H1 (cell line): ENCODE data around the gene DIAPH2. TPM values are rescaled to one million over a fixed set of nuclear protein-coding genes. Genes with fewer than 3 reads are reported as not detected.

Experiments used
- CTCF ChIA-PET: fragments of 300-600 bp; sonication (Branson Sonifier 250); formaldehyde crosslinking; loops from one replicate; lab custom pipeline; 2021; ENCODE audit not compliant: partially characterized antibody; lab: Charles Lee
- POLR2A ChIA-PET: fragments of 300-600 bp; sonication (Branson Sonifier 250); formaldehyde crosslinking; loops from one replicate; lab custom pipeline; 2021; ENCODE audit warnings: inconsistent platforms; ENCODE audit not compliant: partially characterized antibody; lab: Charles Lee
- DNase-seq, 2 experiments: peaks; one replicate each; pipeline versions ENCODE4 v3.0.0 to v3.0.0-alpha.2; 2010 to 2022; ENCODE audit warnings: low spot score in 2 of 2, low read depth in 1 of 2, mixed read lengths in 1 of 2
- FAIRE-seq: peaks from 2 replicates; lab custom pipeline; 2011; peaks lifted over from hg19 to GRCh38; lab: Jason Lieb, UNC
- H2AFZ ChIP-seq: 2 replicates; pipeline ENCODE4 v1.8.1; 2012; ENCODE audit warnings: low read length, inconsistent platforms
- H2AK5ac ChIP-seq: 2 replicates; pipeline ENCODE4 v1.6.1; 2013; ENCODE audit warnings: low read depth, low read length
- H2BK120ac ChIP-seq: replicated peaks from 2 replicates; pipeline ENCODE3; 2013; ENCODE audit warnings: low read depth, low read length, inconsistent platforms
- H2BK12ac ChIP-seq: 2 replicates; pipeline ENCODE4 v1.6.1; 2013; ENCODE audit warnings: low read depth, low read length
- H2BK15ac ChIP-seq: 2 replicates; pipeline ENCODE4 v1.6.1; 2013; ENCODE audit warnings: low read length
- H2BK20ac ChIP-seq: 2 replicates; pipeline ENCODE4 v1.6.1; 2013; ENCODE audit warnings: low read length
- H2BK5ac ChIP-seq: 2 replicates; pipeline ENCODE4 v1.6.1; 2013; ENCODE audit warnings: low read depth, low read length
- H3K14ac ChIP-seq: 2 replicates; pipeline ENCODE4 v1.6.1; 2013; ENCODE audit warnings: inconsistent platforms; ENCODE audit not compliant: insufficient read length
- H3K18ac ChIP-seq: 2 replicates; pipeline ENCODE4 v1.6.1; 2013; ENCODE audit warnings: low read length; ENCODE audit errors: extremely low read depth
- H3K23ac ChIP-seq: 2 replicates; pipeline ENCODE4 v1.6.1; 2013; ENCODE audit warnings: inconsistent platforms; ENCODE audit not compliant: insufficient read length
- H3K23me2 ChIP-seq: 2 replicates; pipeline ENCODE4 v1.6.1; 2013; ENCODE audit warnings: low read depth, low read length
- H3K27ac ChIP-seq: 2 replicates; pipeline ENCODE4 v1.6.1; 2011; ENCODE audit warnings: low read depth, low read length, inconsistent platforms
- H3K27me3 ChIP-seq, 4 experiments: replicated peaks in 1 of 4; 1 replicate in 1 of 4; 2 replicates in 3 of 4; pipeline versions ENCODE4 v1.6.1 to v1.8.1; 2011 to 2013; ENCODE audit warnings: low read length in 3 of 4, mild to moderate bottlenecking in 3 of 4, inconsistent platforms in 2 of 4, mixed read lengths in 2 of 4, moderate library complexity in 1 of 4; ENCODE audit not compliant: control insufficient read depth in 3 of 4, insufficient read depth in 3 of 4; ENCODE audit errors: extremely low read depth in 1 of 4
- H3K36me3 ChIP-seq, 4 experiments: 2 replicates each; pipeline versions ENCODE4 v1.6.1 to v1.8.1; 2011 to 2013; ENCODE audit warnings: mild to moderate bottlenecking in 4 of 4, low read length in 3 of 4, moderate library complexity in 2 of 4, control low read depth in 1 of 4, inconsistent platforms in 1 of 4; ENCODE audit not compliant: insufficient read depth in 4 of 4, control insufficient read depth in 2 of 4
- H3K4ac ChIP-seq: replicated peaks from 2 replicates; pipeline ENCODE3; 2013; ENCODE audit warnings: low read length, low read depth, mixed read lengths, inconsistent platforms; ENCODE audit not compliant: insufficient read length
- H3K4me1 ChIP-seq, 4 experiments: replicated peaks in 1 of 4; 1 replicate in 1 of 4; 2 replicates in 3 of 4; pipeline versions ENCODE4 v1.6.1 to v1.8.1; 2011 to 2013; ENCODE audit warnings: low read length in 3 of 4, inconsistent platforms in 2 of 4, mixed read lengths in 1 of 4; ENCODE audit not compliant: insufficient read depth in 4 of 4, control insufficient read depth in 3 of 4
- H3K4me2 ChIP-seq, 2 experiments: 2 replicates each; pipeline versions ENCODE4 v1.6.1 to v1.8.1; 2011 to 2013; ENCODE audit warnings: low read depth in 2 of 2, low read length in 2 of 2, control low read depth in 1 of 2, inconsistent platforms in 1 of 2, mild to moderate bottlenecking in 1 of 2; ENCODE audit not compliant: insufficient read depth in 1 of 2
- H3K4me3 ChIP-seq, 4 experiments: fragments of 200-600, 300-600 bp in 1 of 4; sonication (generic), shearing (Covaris generic), sonication (Bioruptor Twin) in 1 of 4; 2 replicates each; pipeline versions ENCODE4 v1.5.1 to v1.8.1; 2011 to 2016; ENCODE audit warnings: low read length in 4 of 4, low read depth in 3 of 4, control low read depth in 2 of 4, inconsistent platforms in 2 of 4, mild to moderate bottlenecking in 2 of 4, mixed read lengths in 1 of 4, moderate library complexity in 1 of 4; ENCODE audit not compliant: insufficient read depth in 2 of 4; ENCODE audit errors: extremely low read depth in 1 of 4
- H3K56ac ChIP-seq: replicated peaks from 2 replicates; pipeline ENCODE3; 2013; ENCODE audit warnings: low read depth, mild to moderate bottlenecking, mixed read lengths, low read length, inconsistent platforms; ENCODE audit not compliant: insufficient read length
- H3K79me1 ChIP-seq: 2 replicates; pipeline ENCODE4 v1.6.1; 2013; ENCODE audit warnings: low read depth, low read length, control low read depth
- H3K79me2 ChIP-seq, 2 experiments: 2 replicates each; pipeline versions ENCODE4 v1.6.1 to v1.8.1; 2012 to 2013; ENCODE audit warnings: low read length in 2 of 2, mild to moderate bottlenecking in 2 of 2, inconsistent platforms in 1 of 2; ENCODE audit not compliant: insufficient read depth in 2 of 2, control insufficient read depth in 1 of 2
- H3K9ac ChIP-seq, 4 experiments: replicated peaks in 1 of 4; 1 replicate in 1 of 4; 2 replicates in 3 of 4; pipeline versions ENCODE4 v1.6.1 to v1.8.1; 2011 to 2013; ENCODE audit warnings: low read depth in 3 of 4, low read length in 3 of 4, control low read depth in 2 of 4, mild to moderate bottlenecking in 2 of 4, moderate library complexity in 2 of 4, inconsistent platforms in 1 of 4; ENCODE audit errors: extremely low read depth in 1 of 4
- H3K9me3 ChIP-seq, 2 experiments: 2 replicates each; pipeline versions ENCODE4 v1.6.1 to v1.8.1; 2012 to 2013; ENCODE audit warnings: mild to moderate bottlenecking in 2 of 2, moderate library complexity in 2 of 2, control low read depth in 1 of 2, inconsistent platforms in 1 of 2, low read depth in 1 of 2, low read length in 1 of 2, mixed read lengths in 1 of 2; ENCODE audit not compliant: insufficient read depth in 2 of 2
- H4K20me1 ChIP-seq, 2 experiments: replicated peaks in 1 of 2; 2 replicates each; pipeline versions ENCODE3 to v1.8.1; 2011 to 2013; ENCODE audit warnings: inconsistent platforms in 2 of 2, low read length in 2 of 2, mild to moderate bottlenecking in 1 of 2; ENCODE audit not compliant: insufficient read depth in 2 of 2, control insufficient read depth in 1 of 2
- H4K5ac ChIP-seq: 2 replicates; pipeline ENCODE4 v1.6.1; 2013; ENCODE audit warnings: low read length, low read depth, mixed read lengths, inconsistent platforms; ENCODE audit not compliant: insufficient read length
- H4K8ac ChIP-seq: 2 replicates; pipeline ENCODE4 v1.8.0; 2013; ENCODE audit warnings: mild to moderate bottlenecking, moderate library complexity, low read length, inconsistent platforms; ENCODE audit not compliant: insufficient read depth; ENCODE audit errors: extremely low read depth
- H4K91ac ChIP-seq: replicated peaks from 2 replicates; pipeline ENCODE3; 2013; ENCODE audit warnings: low read length, mixed read lengths, inconsistent platforms; ENCODE audit not compliant: insufficient read length
- BRCA1 ChIP-seq: IDR thresholded peaks from 2 replicates; pipeline ENCODE4 v1.6.1; 2012; ENCODE audit warnings: low read depth, low read length, improper control_type of control experiment
- CBX5 ChIP-seq: fragments of 300-800, 300-1000 bp; sonication (generic); IDR thresholded peaks from 2 replicates; pipeline ENCODE4 v1.7.1; 2016; ENCODE audit warnings: antibody characterized with exemption, low read length, low read depth
- CEBPB ChIP-seq: IDR thresholded peaks from 2 replicates; pipeline ENCODE4 v1.6.1; 2012; ENCODE audit warnings: low read depth, low read length
- CHD2 ChIP-seq: IDR thresholded peaks from 2 replicates; pipeline ENCODE4 v1.6.1; 2012; ENCODE audit warnings: low read length, improper control_type of control experiment
- EZH2 ChIP-seq: fragments of 200-600 bp; sonication (generic); IDR thresholded peaks from 2 replicates; pipeline ENCODE4 v1.7.1; 2012; ENCODE audit warnings: low read depth, mild to moderate bottlenecking, moderate library complexity, low read length, inconsistent platforms; ENCODE audit not compliant: severe bottlenecking
- GTF2F1 ChIP-seq: IDR thresholded peaks from 2 replicates; pipeline ENCODE4 v1.6.1; 2012; ENCODE audit warnings: low read depth, low read length, improper control_type of control experiment, borderline replicate concordance
- MAFK ChIP-seq: IDR thresholded peaks from 2 replicates; pipeline ENCODE4 v1.6.1; 2012; ENCODE audit warnings: low read depth, mild to moderate bottlenecking, improper control_type of control experiment, low read length
- NRF1 ChIP-seq: IDR thresholded peaks from 2 replicates; pipeline ENCODE4 v1.6.1; 2011; ENCODE audit warnings: mild to moderate bottlenecking, low read depth, low read length, improper control_type of control experiment
- RBBP5 ChIP-seq: IDR thresholded peaks from 2 replicates; pipeline ENCODE4 v1.7.1; 2012; ENCODE audit warnings: low read depth, mild to moderate bottlenecking, inconsistent platforms, low read length, moderate library complexity, borderline replicate concordance
- RFX5 ChIP-seq: IDR thresholded peaks from 2 replicates; pipeline ENCODE4 v1.6.1; 2011; ENCODE audit warnings: low read depth, low read length, improper control_type of control experiment, borderline replicate concordance
- SIRT6 ChIP-seq: IDR thresholded peaks from one replicate; pipeline ENCODE4 v1.7.1; 2012; ENCODE audit warnings: low read length, inconsistent platforms
- SP4 ChIP-seq: IDR thresholded peaks from 2 replicates; pipeline ENCODE4 v1.6.1; 2012; ENCODE audit warnings: low read length, inconsistent platforms
- TAF1 ChIP-seq: IDR thresholded peaks from 2 replicates; pipeline ENCODE4 v1.6.1; 2011; ENCODE audit warnings: mild to moderate bottlenecking, low read depth, low read length
- TCF12 ChIP-seq: IDR thresholded peaks from 2 replicates; pipeline ENCODE4 v1.6.1; 2011; ENCODE audit warnings: low read depth, mild to moderate bottlenecking, low read length
- TEAD4 ChIP-seq: IDR thresholded peaks from 2 replicates; pipeline ENCODE4 v1.6.1; 2012; ENCODE audit warnings: low read depth, low read length, inconsistent platforms, mixed read lengths
- WGBS, 2 experiments: shearing (Covaris generic) in 1 of 2; methylation state at CpG; one replicate each; pipeline versions ENCODE4 v1.1.6 to v1.1.7; 2013 to 2015; ENCODE audit warnings: low lambda C conversion rate in 2 of 2, mixed read lengths in 2 of 2, inconsistent platforms in 1 of 2, low coverage in 1 of 2, missing lambda C conversion rate in 1 of 2; ENCODE audit not compliant: insufficient replicate concordance in 2 of 2, insufficient coverage in 1 of 2, insufficient read length in 1 of 2; ENCODE audit errors: extremely low coverage in 1 of 2, missing lambda C conversion rate in 1 of 2; 5-methylcytosine and 5-hydroxymethylcytosine counted together
- polyA plus RNA-seq, 7 experiments: library from polyadenylated mRNA; depleted of rRNA in 3 of 7; stranded (reverse) in 5 of 7; unstranded in 2 of 7; fragments of >200 nt in 5 of 7; fragments of 200-250 nt in 2 of 7; gene quantifications; 1 replicate in 5 of 7; 2 replicates in 1 of 7; 4 replicates in 1 of 7; pipeline versions ENCODE4 v1.2.1 to v1.2.3, GENCODE V29; 2011 to 2013; ENCODE audit warnings: missing spikeins in 2 of 7, mixed read lengths in 2 of 7
- total RNA-seq: library from RNA; stranded (reverse); fragmentation: NEBNext Ultra II Directional; extraction: Animal tissue kit (Norgen Biotek cat#: 25700); gene quantifications from 2 replicates; pipeline ENCODE4 v1.2.1, GENCODE V29; 2021

DIAPH2 gene
- total and polyA plus RNA-seq, 2 of the 8 experiments (the other 6 are each of a cell fraction or from before 2014, with no cell fraction given), result 4.4 to 24.3 TPM

- H3K23me2 ChIP-seq, result no peaks in the 10 kb centered on the region
- H3K4me1 ChIP-seq, result no peaks in the 10 kb centered on the region; a peak in 1 of 7 replicates
- no peaks in the 10 kb centered on the region for H4K20me1 ChIP-seq
- no peak overlapping the region for H3K14ac ChIP-seq
- no peak overlapping the region for H4K91ac ChIP-seq
- WGBS, 2 experiments, result 94% methylated on average over 2 of the region's 6 CpGs; no CpG with 5 or more reads in 1 of the 2 experiments
- H3K4me2 ChIP-seq, result no peak overlapping the region
- no peaks in the 10 kb centered on the region for H3K9me3 ChIP-seq
- H3K27me3 ChIP-seq, result no peaks in the 10 kb centered on the region
- no peak overlapping the region for H2AFZ ChIP-seq
- no peak overlapping the region for H3K9ac ChIP-seq
- H3K36me3 ChIP-seq, result no peaks in the 10 kb centered on the region
- no peak overlapping the region for H3K56ac ChIP-seq
- ChIA-PET POLR2A (no interaction called here), CTCF (no interaction called here)
- no peaks in the 10 kb centered on the region for H3K79me1 ChIP-seq
- no peak overlapping the region for H2AK5ac ChIP-seq
- H3K27ac ChIP-seq, result no peak overlapping the region
- H4K8ac ChIP-seq, result no peak overlapping the region
- no peak overlapping the region for H4K5ac ChIP-seq
- no peak overlapping the region for H2BK120ac ChIP-seq
- H2BK20ac ChIP-seq, result no peak overlapping the region
- H3K4me3 ChIP-seq, result no peak overlapping the region
- no peak overlapping the region for H3K23ac ChIP-seq
- no peak overlapping the region for H2BK12ac ChIP-seq
- no peak overlapping the region for H2BK15ac ChIP-seq
- H3K18ac ChIP-seq, result no peak overlapping the region
- FAIRE-seq, result no peak
- no peak overlapping the region for H3K4ac ChIP-seq
- H3K79me2 ChIP-seq, result no peaks in the 10 kb centered on the region
- H2BK5ac ChIP-seq, result no peak overlapping the region
- DNase-seq, result no peak
- TF ChIP-seq TEAD4 (no peak), NRF1 (no peak), RBBP5 (no peak), SIRT6 (no peak), BRCA1 (no peak), SP4 (no peak), RFX5 (no peak), CHD2 (no peak), CBX5 (no peak), GTF2F1 (no peak), EZH2 (no peak), TCF12 (no peak), CEBPB (no peak), TAF1 (no peak), MAFK (no peak)
These were observed 448.2 kb downstream of the DIAPH2 start for GRCh38 chrX:97132664-97133415.
